GM23338 (cell line): Measurements from ENCODE around the gene FSIP2. TPM values are rescaled to one million over a fixed set of nuclear protein-coding genes. Genes with fewer than 3 reads are reported as not detected.

Experiments used
- ATAC-seq: fragments of 200-7000 bp; cut with Tn5 transposase; 3 replicates; pipeline ENCODE4 v1.9.1; 2020
- DNase-seq: peaks from one replicate; pipeline ENCODE4 v3.0.0-alpha.2; 2015; ENCODE audit warnings: low spot score
- H2AFZ ChIP-seq: fragments of 200-600 bp; sonication (generic); 2 replicates; pipeline ENCODE4 v1.8.0; 2016; ENCODE audit warnings: antibody characterized with exemption, mild to moderate bottlenecking, moderate library complexity
- H3F3A ChIP-seq: fragments of 200-600 bp; sonication (generic); replicated peaks from 2 replicates; pipeline ENCODE4 v1.8.0; 2017; ENCODE audit warnings: antibody characterized with exemption, mixed run types, low read depth
- H3K27ac ChIP-seq: fragments of 200-600 bp; sonication (generic); 2 replicates; pipeline ENCODE4 v1.6.1; 2016; ENCODE audit warnings: low read depth
- H3K27me3 ChIP-seq: fragments of 200-600 bp; sonication (generic); 2 replicates; pipeline ENCODE4 v1.8.0; 2016; ENCODE audit warnings: mild to moderate bottlenecking, mixed run types, moderate library complexity; ENCODE audit not compliant: insufficient read depth
- H3K36me3 ChIP-seq: fragments of 200-600 bp; sonication (generic); 2 replicates; pipeline ENCODE4 v1.8.0; 2016; ENCODE audit warnings: mild to moderate bottlenecking; ENCODE audit not compliant: insufficient read depth
- H3K4me1 ChIP-seq: fragments of 200-600 bp; sonication (generic); 2 replicates; pipeline ENCODE4 v1.8.0; 2016; ENCODE audit warnings: mild to moderate bottlenecking, moderate library complexity; ENCODE audit not compliant: insufficient read depth
- H3K4me2 ChIP-seq: fragments of 200-600 bp; sonication (generic); 2 replicates; pipeline ENCODE4 v1.7.1; 2017; ENCODE audit warnings: mixed run types
- H3K4me3 ChIP-seq: fragments of 200-600 bp; sonication (generic); 2 replicates; pipeline ENCODE4 v1.6.1; 2016; ENCODE audit warnings: mixed run types
- H3K79me2 ChIP-seq: fragments of 200-600 bp; sonication (generic); replicated peaks from 2 replicates; pipeline ENCODE4 v1.8.0; 2017; ENCODE audit warnings: mild to moderate bottlenecking; ENCODE audit not compliant: insufficient read depth
- H3K9me2 ChIP-seq: fragments of 200-600 bp; sonication (generic); 2 replicates; pipeline ENCODE4 v1.8.0; 2017; ENCODE audit not compliant: insufficient read depth
- H4K20me1 ChIP-seq: fragments of 200-600 bp; sonication (generic); replicated peaks from 2 replicates; pipeline ENCODE4 v1.8.0; 2017; ENCODE audit warnings: mild to moderate bottlenecking; ENCODE audit not compliant: insufficient read depth
- H3K27ac Mint-ChIP-seq: 2 replicates; pipeline ENCODE4 v1.8.0; 2020; ENCODE audit warnings: inconsistent platforms, mild to moderate bottlenecking, moderate library complexity, mixed read lengths
- H3K27me3 Mint-ChIP-seq: 3 replicates; pipeline ENCODE4 v1.8.0; 2022; ENCODE audit warnings: low read depth, mild to moderate bottlenecking, moderate library complexity, mixed read lengths, inconsistent platforms; ENCODE audit not compliant: insufficient read depth, poor library complexity
- H3K36me3 Mint-ChIP-seq: 3 replicates; pipeline ENCODE4 v1.8.0; 2021; ENCODE audit warnings: low read depth, mild to moderate bottlenecking, inconsistent platforms, moderate library complexity, mixed read lengths
- H3K4me1 Mint-ChIP-seq: 3 replicates; pipeline ENCODE4 v1.8.0; 2020; ENCODE audit warnings: mild to moderate bottlenecking, inconsistent platforms, mixed read lengths
- H3K4me3 Mint-ChIP-seq: 3 replicates; pipeline ENCODE4 v1.8.0; 2021; ENCODE audit warnings: moderate library complexity, mild to moderate bottlenecking, inconsistent platforms, mixed read lengths
- H3K9me3 Mint-ChIP-seq: 3 replicates; pipeline ENCODE4 v1.8.0; 2020; ENCODE audit warnings: moderate library complexity, mild to moderate bottlenecking, inconsistent platforms, mixed read lengths
- CREB1 ChIP-seq: fragments of 250-450 bp; sonication (Bioruptor Pico); IDR thresholded peaks from 2 replicates; pipeline ENCODE4 v1.5.0; 2020; ENCODE audit warnings: low read depth, mild to moderate bottlenecking, moderate library complexity
- CTCF ChIP-seq, 2 experiments: fragments of 200-600 bp in 1 of 2; sonication (generic) in 1 of 2; conservative IDR thresholded peaks; 2 replicates each; pipeline versions ENCODE4 v1.5.1 to v1.6.1; 2016 to 2017; ENCODE audit warnings: antibody characterized with exemption in 2 of 2, low read depth in 2 of 2, mild to moderate bottlenecking in 2 of 2, moderate library complexity in 1 of 2
- ETS1 ChIP-seq: IDR thresholded peaks from 2 replicates; pipeline ENCODE4 v1.6.1; 2016; ENCODE audit warnings: antibody characterized with exemption
- EZH2 ChIP-seq: fragments of 200-600 bp; sonication (generic); IDR thresholded peaks from one replicate; pipeline ENCODE4 v1.8.0; 2017; ENCODE audit warnings: antibody characterized with exemption, mild to moderate bottlenecking, low read depth; ENCODE audit not compliant: unreplicated experiment
- EZH2phosphoT487 ChIP-seq: fragments of 200-600 bp; sonication (generic); IDR thresholded peaks from one replicate; pipeline ENCODE4 v1.8.1; 2018; ENCODE audit warnings: antibody characterized with exemption; ENCODE audit not compliant: unreplicated experiment
- POLR2AphosphoS5 ChIP-seq: IDR thresholded peaks from 2 replicates; pipeline ENCODE4 v1.6.1; 2016; ENCODE audit warnings: antibody characterized with exemption, low read depth
- REST ChIP-seq: IDR thresholded peaks from one replicate; pipeline ENCODE4 v1.6.1; 2018; ENCODE audit warnings: antibody characterized with exemption; ENCODE audit not compliant: unreplicated experiment
- STAT1 ChIP-seq: IDR thresholded peaks from one replicate; pipeline ENCODE4 v1.6.1; 2016; ENCODE audit warnings: antibody characterized with exemption; ENCODE audit not compliant: unreplicated experiment
- ZNF114 ChIP-seq: fragments of 250-450 bp; sonication (Bioruptor Pico); IDR thresholded peaks from 2 replicates; pipeline ENCODE4 v1.5.0; 2020; ENCODE audit warnings: mild to moderate bottlenecking, moderate library complexity
- ZNF331 ChIP-seq: fragments of 250-450 bp; sonication (Bioruptor Pico); IDR thresholded peaks from 2 replicates; pipeline ENCODE4 v1.5.0; 2020; ENCODE audit warnings: low read depth, mild to moderate bottlenecking, moderate library complexity
- ZNF462 ChIP-seq: fragments of 250-450 bp; sonication (Bioruptor Pico); IDR thresholded peaks from 2 replicates; pipeline ENCODE4 v1.5.0; 2020; ENCODE audit warnings: mild to moderate bottlenecking, moderate library complexity
- polyA plus RNA-seq: library from polyadenylated mRNA; unstranded; fragments of >200 nt; fragmentation: Nextera tagmentation; extraction: Ambion mirVana; gene quantifications from 2 replicates; pipeline ENCODE4 v1.2.1, GENCODE V29; 2016
- total RNA-seq: library from RNA; depleted of rRNA; stranded (reverse); fragments of >200 nt; shearing (Covaris generic); gene quantifications from 2 replicates; pipeline ENCODE4 v1.2.3, GENCODE V29; 2014

FSIP2 gene
- total and polyA plus RNA-seq, 2 experiments from 2014 or later, result 3.2 to 3.8 TPM

GRCh38 chr2:185782223-185782769 lies 43.7 kb downstream of the FSIP2 start (continued):
- TF ChIP-seq REST (no peak), ZNF331 (no peak), EZH2phosphoT487 (no peak)

GRCh38 chr2:185785156-185785555 lies 46.6 kb downstream of the FSIP2 start:
- Mint-ChIP-seq H3K4me1 (no peaks in the 10 kb centered on the region), H3K9me3 (no peaks in the 10 kb centered on the region), H3K27ac (no peak overlapping the region), H3K27me3 (no peaks in the 10 kb centered on the region), H3K36me3 (no peaks in the 10 kb centered on the region), H3K4me3 (no peak overlapping the region)
- ATAC-seq, result no peak
- no peaks in the 10 kb centered on the region for H3K27me3 ChIP-seq
- H3K4me2 ChIP-seq, result no peak overlapping the region
- no peak overlapping the region for H3K4me3 ChIP-seq
- H2AFZ ChIP-seq, result no peak overlapping the region
- no peaks in the 10 kb centered on the region for H3F3A ChIP-seq
- no peak for DNase-seq
- no peaks in the 10 kb centered on the region for H3K79me2 ChIP-seq
- no peaks in the 10 kb centered on the region for H3K4me1 ChIP-seq
- no peaks in the 10 kb centered on the region for H4K20me1 ChIP-seq
- no peak overlapping the region for H3K27ac ChIP-seq
- no peaks in the 10 kb centered on the region for H3K36me3 ChIP-seq
- no peaks in the 10 kb centered on the region for H3K9me2 ChIP-seq
- TF ChIP-seq POLR2AphosphoS5 (no peak), CTCF (conservative IDR thresholded peaks at IDR 0.05; ENCODE audit: low read depth in 2 of 2) (no peak), ETS1 (no peak), ZNF331 (no peak), ZNF462 (no peak), CREB1 (no peak), EZH2 (no peak), STAT1 (no peak), ZNF114 (CRISPR knock-in tag) (no peak)
